Measurements from ENCODE around the gene WWC2.

Gene WWC2

GRCh38 chr4:183223053-183223452, 124.0 kb downstream of the WWC2 start:
- ATAC-seq (ENCODE audit: insufficient read depth, low read depth): no peak
- H3K4me2 ChIP-seq (ENCODE audit: insufficient read depth, low read length): no peak overlapping the region
- H3K27me3 ChIP-seq (ENCODE audit: insufficient read depth, low read length, poor library complexity): no peaks in the 10 kb centered on the region
- no peak overlapping the region for H3K4me3 ChIP-seq (ENCODE audit: low read depth in 1 of 2, low read length in 2 of 2)
- H3K9me3 ChIP-seq (ENCODE audit: insufficient read depth, low read length, severe bottlenecking): no peaks in the 10 kb centered on the region
- no peaks in the 10 kb centered on the region for H3K79me2 ChIP-seq (ENCODE audit: insufficient read depth, low read length)
- no peaks in the 10 kb centered on the region for H3K36me3 ChIP-seq (ENCODE audit: insufficient read depth, low read length)
- no peak overlapping the region for H3K9ac ChIP-seq (ENCODE audit: low read depth, low read length)
- H3K27ac ChIP-seq (ENCODE audit: low read length): no peak overlapping the region
- no peak overlapping the region for H2AFZ ChIP-seq (ENCODE audit: low read depth, low read length)
- DNase-seq: no peak
- no peaks in the 10 kb centered on the region for H3K4me1 ChIP-seq (ENCODE audit: insufficient read depth, low read length)
- H4K20me1 ChIP-seq (ENCODE audit: insufficient read depth, low read length): no peaks in the 10 kb centered on the region
- TF ChIP-seq, protein P1, sequence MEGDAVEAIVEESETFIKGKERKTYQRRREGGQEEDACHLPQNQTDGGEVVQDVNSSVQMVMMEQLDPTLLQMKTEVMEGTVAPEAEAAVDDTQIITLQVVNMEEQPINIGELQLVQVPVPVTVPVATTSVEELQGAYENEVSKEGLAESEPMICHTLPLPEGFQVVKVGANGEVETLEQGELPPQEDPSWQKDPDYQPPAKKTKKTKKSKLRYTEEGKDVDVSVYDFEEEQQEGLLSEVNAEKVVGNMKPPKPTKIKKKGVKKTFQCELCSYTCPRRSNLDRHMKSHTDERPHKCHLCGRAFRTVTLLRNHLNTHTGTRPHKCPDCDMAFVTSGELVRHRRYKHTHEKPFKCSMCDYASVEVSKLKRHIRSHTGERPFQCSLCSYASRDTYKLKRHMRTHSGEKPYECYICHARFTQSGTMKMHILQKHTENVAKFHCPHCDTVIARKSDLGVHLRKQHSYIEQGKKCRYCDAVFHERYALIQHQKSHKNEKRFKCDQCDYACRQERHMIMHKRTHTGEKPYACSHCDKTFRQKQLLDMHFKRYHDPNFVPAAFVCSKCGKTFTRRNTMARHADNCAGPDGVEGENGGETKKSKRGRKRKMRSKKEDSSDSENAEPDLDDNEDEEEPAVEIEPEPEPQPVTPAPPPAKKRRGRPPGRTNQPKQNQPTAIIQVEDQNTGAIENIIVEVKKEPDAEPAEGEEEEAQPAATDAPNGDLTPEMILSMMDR (IDR thresholded peaks at IDR 0.05; ENCODE audit: borderline replicate concordance, extremely low read depth, low read length, poor library complexity, severe bottlenecking): no peak
- TF ChIP-seq EZH2 (IDR thresholded peaks at IDR 0.05; ENCODE audit: borderline replicate concordance, low read depth, low read length, severe bottlenecking): no peak

GRCh38 chr4:183229397-183229796, 130.3 kb downstream of the WWC2 start:
- no peak overlapping the region for H3K9ac ChIP-seq (ENCODE audit: low read depth, low read length)
- no peaks in the 10 kb centered on the region for H3K9me3 ChIP-seq (ENCODE audit: insufficient read depth, low read length, severe bottlenecking)
- ATAC-seq (ENCODE audit: insufficient read depth, low read depth): no peak
- DNase-seq: no peak
- H3K79me2 ChIP-seq (ENCODE audit: insufficient read depth, low read length): no peaks in the 10 kb centered on the region
- TF ChIP-seq, protein P1 (IDR thresholded peaks at IDR 0.05; ENCODE audit: borderline replicate concordance, extremely low read depth, low read length, poor library complexity, severe bottlenecking): no peak
- TF ChIP-seq EZH2 (IDR thresholded peaks at IDR 0.05; ENCODE audit: borderline replicate concordance, low read depth, low read length, severe bottlenecking): no peak
- peaks cover 2% of the 10 kb centered on the region for H3K27me3 ChIP-seq (ENCODE audit: insufficient read depth, low read length, poor library complexity)
- no peaks in the 10 kb centered on the region for H3K4me1 ChIP-seq (ENCODE audit: insufficient read depth, low read length)
- H3K27ac ChIP-seq (ENCODE audit: low read length): no peak overlapping the region
- no peak overlapping the region for H3K4me2 ChIP-seq (ENCODE audit: insufficient read depth, low read length)
- no peak overlapping the region for H3K4me3 ChIP-seq (ENCODE audit: low read depth in 1 of 2, low read length in 2 of 2)
- H4K20me1 ChIP-seq (ENCODE audit: insufficient read depth, low read length): no peaks in the 10 kb centered on the region
- H2AFZ ChIP-seq (ENCODE audit: low read depth, low read length): no peak overlapping the region
- no peaks in the 10 kb centered on the region for H3K36me3 ChIP-seq (ENCODE audit: insufficient read depth, low read length)

GRCh38 chr4:183240581-183241321, 141.7 kb downstream of the WWC2 start:
- H3K4me1 ChIP-seq (ENCODE audit: insufficient read depth, low read length): no peaks in the 10 kb centered on the region
- H3K4me2 ChIP-seq (ENCODE audit: insufficient read depth, low read length): no peak overlapping the region
- H3K9ac ChIP-seq (ENCODE audit: low read depth, low read length): no peak overlapping the region
- H2AFZ ChIP-seq (ENCODE audit: low read depth, low read length): no peak overlapping the region
- H3K27ac ChIP-seq (ENCODE audit: low read length): no peak overlapping the region
- TF ChIP-seq, protein P1 (IDR thresholded peaks at IDR 0.05; ENCODE audit: borderline replicate concordance, extremely low read depth, low read length, poor library complexity, severe bottlenecking): no peak
- TF ChIP-seq EZH2 (IDR thresholded peaks at IDR 0.05; ENCODE audit: borderline replicate concordance, low read depth, low read length, severe bottlenecking): no peak
- no peak overlapping the region for H3K4me3 ChIP-seq (ENCODE audit: low read depth in 1 of 2, low read length in 2 of 2)
- no peaks in the 10 kb centered on the region for H3K27me3 ChIP-seq (ENCODE audit: insufficient read depth, low read length, poor library complexity)
- DNase-seq: no peak
- no peaks in the 10 kb centered on the region for H3K79me2 ChIP-seq (ENCODE audit: insufficient read depth, low read length)
- no peaks in the 10 kb centered on the region for H3K36me3 ChIP-seq (ENCODE audit: insufficient read depth, low read length)
- ATAC-seq (ENCODE audit: insufficient read depth, low read depth): no peak
- no peaks in the 10 kb centered on the region for H3K9me3 ChIP-seq (ENCODE audit: insufficient read depth, low read length, severe bottlenecking)
- H4K20me1 ChIP-seq (ENCODE audit: insufficient read depth, low read length): no peaks in the 10 kb centered on the region
